Activated CD4-positive, alpha-beta T cell treated with anti-CD3 and anti-CD28 coated beads, Interleukin-10, Interleukin-2, amounts not matched to agents 100 ng/mL and 50 ng/mL, durations not matched to agents 16 hours and 8 hours (primary cell): ENCODE results near the gene HS6ST2.

ENCODE experiments used
- DNase-seq: peaks from one replicate; pipeline ENCODE4 v3.0.0-alpha.2; 2020

HS6ST2 gene

DNA sequence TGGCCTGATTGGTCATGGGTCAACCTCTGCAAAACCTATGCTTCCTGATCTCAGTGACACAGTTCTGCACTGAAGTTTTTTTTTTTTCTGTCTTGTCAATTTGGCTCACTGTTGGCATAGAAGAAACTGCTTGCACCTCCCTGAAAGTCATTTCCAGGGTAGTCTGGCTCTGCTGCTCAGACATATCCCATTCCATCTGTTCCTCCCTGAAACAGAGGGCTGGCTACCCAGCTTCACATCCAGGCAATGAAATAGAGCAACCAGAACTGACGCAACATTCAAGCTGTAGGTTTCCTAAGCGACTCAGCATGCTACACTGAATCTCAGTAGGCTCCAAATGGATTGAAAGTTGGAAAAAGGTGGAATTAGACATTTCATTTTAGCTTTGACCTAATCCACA is 292.8 kb downstream of the HS6ST2 start:
- no peak for DNase-seq

DNA sequence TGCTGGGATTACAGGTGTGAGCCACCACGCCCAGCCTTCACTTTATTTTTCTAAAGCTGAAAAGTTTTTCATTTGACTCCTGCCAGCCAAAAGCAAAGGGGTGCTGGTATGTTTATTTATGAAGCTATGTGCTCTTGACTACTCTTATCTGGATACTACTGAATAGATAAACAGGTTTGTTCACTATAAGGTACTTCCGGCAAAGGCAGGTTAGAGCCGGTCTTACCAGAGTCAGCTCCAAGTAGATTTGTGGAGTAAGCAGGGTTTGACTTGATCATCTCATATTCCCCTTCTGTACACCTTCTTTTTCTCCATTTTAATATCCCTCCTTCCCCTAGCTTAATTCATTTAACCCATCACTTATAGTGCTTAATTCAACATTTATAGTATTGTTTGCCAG is 294.2 kb downstream of the HS6ST2 start:
- no peak for DNase-seq

DNA sequence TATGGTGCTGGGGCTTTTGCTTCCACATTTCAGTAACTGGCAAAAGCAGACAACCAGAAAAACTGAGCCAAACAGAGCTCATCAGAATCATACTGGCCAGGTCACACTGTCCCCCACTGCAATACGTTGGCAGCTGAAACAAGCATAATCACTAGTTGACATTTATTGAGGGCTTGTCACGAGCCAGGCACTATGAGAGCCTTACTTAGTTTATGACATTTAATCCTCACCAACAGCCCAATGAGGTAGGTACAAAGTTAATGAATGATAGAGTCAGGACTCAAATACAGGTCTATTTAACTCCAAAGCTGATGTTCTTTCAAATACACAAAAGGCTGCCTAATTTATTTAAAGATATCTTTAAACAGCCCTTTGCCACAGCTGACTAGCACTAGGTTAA is 295.6 kb downstream of the HS6ST2 start:
- no peak for DNase-seq

DNA sequence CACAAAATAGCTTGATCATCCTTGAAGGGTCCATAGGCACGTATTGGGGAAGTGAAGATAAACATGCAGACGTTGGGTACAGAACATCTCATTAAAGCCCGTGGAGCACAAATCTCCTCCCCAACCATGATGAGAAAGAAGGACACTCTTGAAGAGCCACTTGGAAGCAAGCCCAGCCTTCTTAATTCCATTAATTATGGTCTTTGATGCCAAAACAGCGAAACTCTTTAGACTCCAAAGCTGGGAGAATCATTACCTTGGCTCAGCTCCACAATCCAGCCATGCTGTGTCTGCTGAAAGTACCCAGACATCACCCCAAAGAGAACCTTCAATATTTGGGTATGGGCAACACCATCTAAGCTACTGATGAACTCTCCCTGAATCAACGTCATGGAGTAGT is 300.6 kb downstream of the HS6ST2 start:
- no peak for DNase-seq

DNA sequence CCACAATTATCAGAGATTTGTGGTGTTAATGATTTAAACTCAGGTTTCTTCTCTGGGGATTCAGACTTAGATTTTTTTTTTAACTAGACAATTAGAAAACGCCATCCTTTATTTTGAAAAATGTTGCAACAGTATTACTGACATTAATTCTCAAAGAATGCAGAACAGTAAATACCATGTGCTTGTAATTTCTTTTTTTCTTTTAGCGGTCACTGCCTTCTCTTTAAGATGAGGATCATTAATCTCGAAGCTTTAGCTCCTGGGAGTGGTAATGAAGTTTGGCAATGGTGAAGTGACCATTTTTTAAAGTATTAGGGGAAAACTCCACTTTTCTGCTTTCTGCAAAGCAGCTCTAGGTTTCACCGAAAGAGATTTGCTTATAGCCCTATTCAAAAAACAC is 305.6 kb downstream of the HS6ST2 start:
- DNase-seq: no peak

DNA sequence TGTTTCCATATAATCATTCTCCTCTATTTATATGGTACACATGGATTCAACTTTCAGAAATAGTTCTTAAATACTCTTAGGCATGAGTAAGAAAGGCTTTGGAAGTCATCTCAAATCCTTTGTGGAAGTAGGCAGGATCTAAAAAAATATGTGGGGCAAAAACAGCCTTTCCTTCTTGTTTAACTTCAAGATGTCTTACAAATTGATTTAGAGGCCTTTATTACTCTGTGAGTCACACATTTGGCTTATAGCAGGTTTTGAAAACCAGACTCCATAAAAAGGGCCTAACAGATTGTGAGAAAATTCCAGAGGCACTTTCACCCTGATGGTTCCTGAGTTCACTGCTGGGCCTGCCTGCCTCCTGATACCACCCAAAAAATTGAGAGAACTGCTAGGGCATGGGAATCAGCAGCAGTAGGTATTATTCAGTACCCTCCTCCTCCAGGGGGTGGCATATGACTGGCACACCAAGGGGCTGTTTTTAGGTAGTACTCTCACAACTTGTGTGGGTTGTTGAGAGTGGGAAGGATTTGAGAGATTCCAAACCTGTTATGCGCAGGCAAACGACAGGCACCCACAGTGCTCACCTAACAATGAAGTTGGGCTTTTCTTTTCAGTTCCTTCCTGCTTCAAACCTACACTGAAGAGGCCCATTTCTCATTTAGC is 306.9 kb downstream of the HS6ST2 start:
- peak; percentile 3 for DNase-seq

DNA sequence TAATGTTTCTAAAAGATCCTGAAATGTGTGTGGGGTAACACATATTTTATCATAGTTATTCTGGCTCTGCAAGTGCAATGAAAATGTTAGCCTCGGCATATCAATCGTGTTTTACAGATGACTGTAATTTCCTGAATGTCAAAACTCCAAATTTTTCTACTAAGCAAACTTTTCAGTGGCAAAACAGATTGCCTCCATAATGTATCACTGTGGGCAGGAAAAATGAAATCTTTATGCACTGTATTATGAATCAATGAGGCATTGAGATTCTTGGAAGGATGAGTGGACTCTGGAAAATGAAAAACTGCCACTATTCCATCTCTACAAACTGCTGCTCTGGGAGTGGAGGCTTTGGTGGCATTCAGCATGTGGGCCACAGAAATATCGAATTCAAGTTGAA is 309.5 kb downstream of the HS6ST2 start:
- no peak for DNase-seq

DNA sequence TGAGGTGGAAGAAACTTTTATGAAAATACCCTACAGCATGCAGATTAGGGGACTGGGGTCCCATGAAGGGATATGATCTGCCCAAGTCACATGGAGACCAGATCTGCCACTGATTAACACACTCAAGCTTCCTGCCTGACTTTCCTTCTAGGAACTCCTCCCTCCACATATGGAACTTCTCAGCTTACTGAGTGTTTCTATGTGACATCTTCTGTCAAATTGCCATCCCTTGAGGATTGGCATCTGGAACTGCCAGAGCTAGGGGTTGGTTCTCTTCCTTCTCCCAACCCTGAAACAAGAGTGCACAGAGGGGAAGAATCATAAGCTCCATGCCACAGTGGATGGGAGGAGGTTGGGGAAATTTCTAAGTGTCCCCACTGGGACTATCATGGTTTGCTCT is 319.0 kb downstream of the HS6ST2 start:
- DNase-seq: no peak

DNA sequence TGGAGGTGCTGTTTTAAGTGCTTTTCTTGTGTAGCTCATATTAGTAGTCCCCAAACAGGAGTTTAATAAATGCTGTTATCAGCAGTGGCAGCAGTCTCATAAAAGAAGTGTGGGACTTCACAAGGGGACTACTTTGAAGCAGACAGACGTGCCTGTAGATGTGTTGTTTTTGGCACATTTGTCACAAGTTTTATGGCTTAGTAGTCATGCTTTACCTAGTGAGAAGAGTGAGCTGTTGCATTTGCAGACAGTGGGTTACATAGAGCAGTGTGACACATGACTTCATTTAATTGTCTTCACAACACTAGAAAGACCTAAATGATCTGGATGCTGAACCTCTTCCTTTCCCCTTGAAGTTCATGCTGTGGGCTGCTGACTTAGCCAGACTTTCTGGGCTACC is 320.1 kb downstream of the HS6ST2 start:
- DNase-seq: no peak

DNA sequence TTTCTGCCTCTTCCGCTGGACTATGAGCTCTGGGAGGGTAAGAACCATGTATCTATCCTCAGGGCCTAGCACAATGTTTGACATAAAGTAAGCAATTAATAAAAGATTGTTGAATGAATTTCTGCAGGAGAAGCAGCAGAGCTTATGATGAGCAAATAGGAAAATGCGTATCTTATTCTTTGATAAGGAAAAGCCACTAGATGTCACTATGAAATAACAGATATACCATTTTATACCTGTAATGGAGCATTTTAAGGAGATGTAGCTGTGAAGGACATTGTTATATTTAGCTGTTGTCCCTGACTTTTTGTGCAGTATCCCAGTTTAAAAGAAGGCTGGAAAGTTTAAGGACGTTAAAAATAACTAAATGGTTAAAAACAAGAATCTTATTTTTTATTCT is 322.3 kb downstream of the HS6ST2 start:
- no peak for DNase-seq

DNA sequence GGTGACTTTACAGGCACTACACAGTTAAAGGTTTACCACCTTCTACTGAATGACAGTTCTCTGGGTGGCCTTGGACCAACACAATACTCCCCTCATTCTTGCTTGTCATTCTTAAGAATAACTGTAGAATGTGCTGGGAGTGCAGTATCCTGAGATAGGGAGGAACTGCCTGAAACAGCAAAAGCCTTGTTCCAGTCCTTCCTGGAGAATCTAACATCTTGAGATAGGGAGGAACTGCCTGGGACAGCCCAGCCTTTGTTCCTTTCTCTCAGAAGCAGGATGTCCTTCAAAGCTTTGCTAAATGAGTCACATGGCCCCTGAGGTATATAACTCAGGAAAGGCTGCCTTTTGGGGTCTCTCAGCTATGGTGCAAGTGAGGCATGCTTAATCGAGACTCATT is 323.9 kb downstream of the HS6ST2 start:
- no peak for DNase-seq

DNA sequence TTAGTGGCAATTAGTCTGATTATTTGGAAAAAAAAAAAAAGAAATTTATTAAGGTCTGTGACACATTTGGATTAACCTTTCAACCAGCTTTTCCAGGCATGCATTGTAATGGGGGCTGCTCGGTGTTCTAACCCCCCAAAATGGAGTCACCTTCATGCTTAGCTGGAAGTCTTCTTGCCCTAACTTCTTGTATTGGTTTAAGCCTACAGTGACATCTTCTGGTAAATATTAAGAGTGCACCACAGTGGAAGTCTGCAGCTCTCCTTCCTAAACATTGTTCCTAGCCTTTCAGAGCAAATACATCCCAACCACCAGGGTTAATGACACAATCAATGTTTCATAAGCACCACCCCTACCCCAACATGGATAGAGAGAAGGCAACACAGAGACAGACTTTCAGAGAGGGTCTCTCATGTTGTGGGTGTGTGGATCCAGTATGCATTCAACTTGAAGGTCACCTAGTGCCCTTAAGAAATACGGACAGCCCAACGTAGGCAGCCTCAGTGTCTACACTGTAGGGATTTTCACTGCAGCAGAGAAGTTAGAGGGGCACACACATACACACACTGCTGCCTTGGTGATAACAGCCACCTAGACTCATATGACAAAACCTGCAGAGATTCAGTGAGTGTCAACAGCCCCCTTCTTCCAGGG is 326.7 kb downstream of the HS6ST2 start:
- DNase-seq: peak; percentile 29

DNA sequence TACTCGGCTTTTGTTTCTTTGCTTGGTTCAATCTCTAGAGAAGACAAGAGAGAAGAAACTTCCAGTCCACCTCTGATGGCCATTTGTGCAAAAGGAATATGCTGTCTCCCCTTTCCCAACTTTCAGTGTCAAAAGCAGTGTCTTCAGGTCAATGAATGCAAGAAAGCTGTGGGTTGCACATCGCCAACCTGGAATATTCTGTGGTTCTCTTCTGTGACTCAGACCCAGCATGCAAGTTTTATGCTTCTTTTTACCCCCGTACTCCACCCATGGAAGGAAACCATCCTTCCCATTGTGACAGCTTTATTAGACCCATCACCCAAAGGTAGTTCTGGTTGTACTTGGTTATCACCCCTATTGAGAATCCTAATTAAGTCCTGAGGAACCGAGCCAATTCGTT is 334.0 kb downstream of the HS6ST2 start:
- DNase-seq: no peak

DNA sequence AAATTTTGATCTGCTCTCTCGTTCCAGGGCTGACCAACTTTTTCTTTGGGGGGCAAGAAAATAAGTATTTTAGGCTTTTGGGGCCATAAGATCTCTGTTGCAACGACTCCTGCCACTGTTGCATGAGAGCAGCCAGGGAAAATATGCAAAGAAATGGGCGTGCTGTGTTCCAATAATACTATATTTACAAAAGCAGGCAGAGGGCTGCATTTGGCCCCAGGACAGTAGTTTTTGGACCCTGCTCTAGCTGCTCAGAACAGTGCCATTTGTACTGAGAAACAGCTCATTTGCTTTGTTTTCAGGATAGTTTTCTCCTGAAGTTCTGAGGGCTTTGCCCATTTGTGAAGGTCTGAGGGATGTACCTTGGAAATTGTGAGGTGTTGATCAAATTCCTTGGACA is 334.5 kb downstream of the HS6ST2 start:
- no peak for DNase-seq

DNA sequence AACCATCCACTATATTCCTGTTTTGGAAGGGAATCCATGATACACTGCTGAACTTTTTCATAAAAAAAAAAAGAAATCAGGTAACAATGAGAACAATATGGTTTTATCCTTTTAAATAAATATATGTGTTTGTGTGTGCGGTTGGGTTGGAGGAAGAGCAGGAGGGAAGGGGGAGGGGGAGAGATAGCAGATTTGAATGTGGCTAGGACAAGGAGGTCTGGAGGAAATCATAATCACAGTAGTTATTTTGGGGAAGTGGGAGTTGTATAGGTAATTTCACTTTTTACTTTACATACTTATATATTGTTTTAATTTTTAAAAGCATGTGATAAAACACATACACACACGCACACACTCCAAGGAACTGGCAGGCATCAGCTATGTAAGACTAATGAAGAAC is 335.1 kb downstream of the HS6ST2 start:
- DNase-seq: no peak

DNA sequence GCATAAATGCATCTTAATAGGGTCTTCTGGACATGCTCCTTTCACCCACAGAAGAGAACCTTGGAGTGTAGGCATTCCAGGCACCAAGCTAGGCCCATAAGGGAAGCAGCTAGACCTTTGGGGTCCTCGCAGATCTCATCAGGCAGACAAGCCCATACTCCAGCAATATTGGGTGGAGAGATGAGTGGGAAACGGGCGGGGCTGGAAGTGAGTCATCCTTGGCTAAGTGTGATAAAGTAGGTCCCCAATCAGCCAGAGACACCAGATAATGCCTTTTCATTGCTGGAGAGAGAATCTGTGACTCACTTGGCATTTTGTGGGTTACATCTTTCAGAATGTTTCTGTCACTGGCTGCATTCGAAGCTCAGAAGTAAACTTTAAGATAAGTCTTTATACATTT is 336.3 kb downstream of the HS6ST2 start:
- peak; percentile 79 for DNase-seq

DNA sequence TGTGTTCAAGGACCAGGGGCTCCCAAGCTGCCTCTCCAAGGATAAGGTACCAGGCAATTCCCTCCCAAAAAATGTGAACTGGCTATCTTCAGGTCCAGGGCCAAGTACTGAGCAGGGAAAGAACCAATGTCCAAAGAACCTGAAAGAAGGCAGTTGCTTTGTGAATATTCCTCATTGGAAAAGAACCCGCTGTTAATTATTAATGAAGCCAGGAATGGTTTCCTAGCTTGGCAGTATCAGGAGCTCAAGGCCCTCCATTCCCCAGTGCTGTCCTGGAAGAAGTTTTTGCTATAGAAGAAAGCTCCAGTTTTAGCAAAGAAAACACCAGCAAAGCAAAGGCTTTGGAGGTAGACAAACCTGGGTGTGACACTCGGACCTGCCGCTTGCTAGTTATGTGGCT is 339.6 kb downstream of the HS6ST2 start:
- DNase-seq: no peak

DNA sequence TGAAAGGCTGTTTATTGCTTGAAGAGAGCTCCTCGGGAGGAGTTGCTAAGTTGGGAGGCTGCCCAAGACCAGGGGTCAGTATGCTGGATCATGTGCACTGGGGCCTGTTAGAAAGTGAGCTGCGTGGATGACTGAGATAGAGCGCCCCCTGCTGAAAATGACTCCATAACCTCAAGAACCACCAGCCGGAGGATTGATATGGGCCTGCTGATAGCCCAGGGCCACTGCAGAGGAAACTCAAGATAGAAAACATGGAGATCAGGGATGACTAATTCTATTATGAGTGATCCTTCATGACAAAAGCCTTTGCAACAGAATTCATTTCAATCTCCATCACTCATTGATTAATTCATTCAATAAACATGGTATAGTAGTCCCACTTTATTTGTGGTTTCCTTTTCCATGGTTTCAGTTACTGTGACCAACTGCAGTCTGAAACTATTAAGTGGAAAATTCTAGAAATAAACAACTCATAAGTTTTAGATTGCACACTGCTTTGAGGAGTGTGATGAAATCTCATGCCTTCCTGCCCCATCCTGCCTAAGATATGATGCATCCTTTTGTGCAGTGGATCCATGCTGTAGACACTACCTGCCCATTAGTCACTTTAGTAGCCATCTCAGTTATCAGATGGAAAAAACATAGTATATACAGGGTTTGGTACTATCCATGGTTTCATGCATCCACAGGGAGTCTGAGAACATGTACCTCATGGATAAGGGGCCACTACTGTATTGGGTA is 342.9 kb downstream of the HS6ST2 start:
- peak; percentile 48 for DNase-seq

DNA sequence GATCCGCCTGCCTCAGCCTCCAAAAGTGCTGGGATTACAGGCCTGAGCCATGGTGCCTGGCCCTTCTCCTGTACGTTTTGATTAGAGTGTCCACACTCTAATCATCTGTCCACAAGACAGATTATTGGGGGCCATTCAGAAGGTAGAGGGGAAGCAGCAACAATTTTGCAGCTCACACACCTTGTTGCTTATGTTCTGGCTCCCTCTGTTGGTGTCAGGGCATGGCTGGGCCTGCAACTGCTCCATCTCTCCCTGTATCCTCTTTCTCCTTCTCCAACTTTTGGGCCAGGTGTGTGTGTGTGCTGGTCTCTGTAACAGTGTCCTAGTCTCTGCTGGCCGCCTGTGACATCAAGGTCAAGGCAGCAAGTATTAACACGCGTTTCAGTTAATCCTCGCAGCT is 344.1 kb downstream of the HS6ST2 start:
- DNase-seq: no peak

DNA sequence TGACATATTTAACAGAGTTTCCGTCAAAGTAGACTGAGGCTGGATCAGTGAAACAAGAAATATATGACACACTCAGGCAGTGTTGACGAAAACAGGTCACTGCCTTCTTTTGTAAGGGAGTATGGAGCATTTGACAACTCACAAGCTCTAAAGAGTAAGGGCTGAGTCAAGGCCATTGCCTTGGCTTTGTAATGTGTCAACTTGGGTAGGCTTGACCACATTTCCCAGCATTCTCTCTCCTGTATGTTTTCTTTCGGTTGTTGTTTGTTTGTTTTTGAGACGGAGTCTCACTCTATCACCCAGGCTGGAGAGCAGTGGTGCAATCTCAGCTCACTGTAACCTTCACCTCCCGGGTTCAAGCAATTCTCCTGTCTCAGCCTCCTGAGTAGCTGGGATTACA is 344.6 kb downstream of the HS6ST2 start:
- no peak for DNase-seq

DNA sequence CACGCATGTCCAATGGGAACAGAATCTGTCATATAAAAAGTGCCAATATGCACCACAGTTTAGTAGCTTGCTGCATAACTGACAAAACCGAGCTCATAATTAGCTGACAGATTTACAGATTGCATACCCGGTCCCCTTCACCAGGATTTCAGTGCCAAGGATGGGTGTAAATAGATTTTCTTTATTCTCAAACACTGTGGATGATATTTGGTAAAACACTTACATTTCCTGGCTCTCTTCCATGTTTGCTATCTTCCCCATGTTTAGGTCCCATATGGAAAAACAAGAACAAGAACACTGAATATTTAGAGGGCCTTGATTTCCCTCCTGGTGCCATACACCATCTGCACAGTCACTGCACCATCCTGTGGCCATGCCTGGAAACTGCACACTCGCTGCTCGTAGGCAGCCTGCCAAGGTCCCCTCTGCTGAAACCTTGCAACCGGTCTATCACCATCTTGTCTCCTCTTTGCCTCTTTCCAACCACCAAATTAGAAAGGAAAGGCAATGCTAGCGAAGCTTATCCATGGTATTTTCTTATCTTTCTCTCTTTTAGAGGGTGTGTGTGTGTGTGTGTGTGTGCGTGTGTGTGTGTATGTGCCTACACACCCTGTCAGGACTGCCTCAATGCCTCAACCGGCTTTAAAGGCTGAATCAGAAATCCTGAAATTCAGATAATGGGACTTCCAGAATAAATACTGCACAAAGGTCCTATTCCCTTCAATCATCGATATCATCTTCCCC is 345.4 kb downstream of the HS6ST2 start:
- DNase-seq: peak; percentile 51

DNA sequence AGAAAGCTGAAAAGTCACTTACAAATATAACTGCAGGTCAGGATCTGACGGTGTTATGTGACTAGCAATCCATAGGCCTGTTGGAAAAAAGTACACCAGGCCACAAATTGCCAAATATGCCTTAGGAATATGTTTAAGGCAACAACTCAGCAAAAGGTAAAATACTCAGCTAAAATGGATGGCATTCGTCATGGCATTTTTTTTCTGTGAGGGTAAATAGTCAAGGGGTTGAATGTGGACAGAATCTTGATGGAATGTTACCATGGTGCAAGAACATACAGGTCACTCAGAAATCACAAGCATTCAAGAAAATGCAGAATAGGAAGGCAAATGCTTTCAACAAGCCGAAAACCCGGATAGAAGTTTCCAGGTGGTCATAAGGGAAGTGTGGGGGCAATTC is 347.9 kb downstream of the HS6ST2 start:
- no peak for DNase-seq

DNA sequence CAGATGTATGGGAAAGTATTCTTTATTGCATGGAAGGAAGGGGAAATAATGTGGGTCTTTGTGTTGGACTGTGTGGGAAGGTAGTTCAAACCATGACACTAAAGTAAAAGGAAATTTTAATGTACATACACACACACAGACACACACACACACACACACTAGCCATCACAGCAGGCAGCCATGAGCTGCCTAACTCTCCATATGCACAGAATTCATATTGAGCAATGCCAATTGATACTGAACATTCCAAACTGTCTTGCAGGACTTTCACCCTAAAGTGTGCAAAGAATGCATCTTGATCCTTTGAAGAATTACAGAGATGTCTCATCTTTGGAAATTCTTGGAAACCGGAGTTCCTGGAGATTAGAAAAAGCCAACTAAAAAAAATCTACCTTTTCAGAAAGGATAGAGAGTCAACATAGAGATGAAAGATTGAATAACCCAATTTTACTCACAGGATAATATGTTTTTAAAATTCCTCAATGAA is 349.0 kb downstream of the HS6ST2 start:
- DNase-seq: no peak
